ENCODE results near the gene TMCO4.

- TF ChIP-seq EZH2 (IDR thresholded peaks at IDR 0.05; ENCODE audit: borderline replicate concordance, low read length), result no peak
- TF ChIP-seq CTCF (conservative IDR thresholded peaks at IDR 0.05 in 1 of 2, IDR thresholded peaks at IDR 0.05 in 1 of 2; ENCODE audit: extremely low read depth in 1 of 2, insufficient read depth in 1 of 2, low read depth in 1 of 2, low read length in 2 of 2), result no peak
Observed at GRCh38 chr1:19734472-19734999, 65.2 kb downstream of the TMCO4 start.
